ENCODE data around the gene NPPB. TPM values are rescaled to one million over a fixed set of nuclear protein-coding genes. Genes with fewer than 3 reads are reported as not detected.

Gene NPPB
- total RNA-seq, 2 experiments from 2014 or later = not detected

GRCh38 chr1:11817192-11817591, 41.6 kb downstream of the NPPB start:
- POLR2A ChIA-PET = interaction anchor here (0.7 kb wide), 1 partner anchor 166 kb away, joined by 3 read pairs; no protein-coding TSS in a partner anchor
- CTCF ChIA-PET (ENCODE audit: unreplicated experiment) = no interaction called here

GRCh38 chr1:11813021-11813420, 45.7 kb downstream of the NPPB start:
- ChIA-PET CTCF (ENCODE audit: unreplicated experiment) (no interaction called here), POLR2A (interaction anchor here (0.7 to 2.4 kb wide), 4 partner anchors 10 to 752 kb away, joined by 3 to 11 read pairs (median 4); no protein-coding TSS in a partner anchor)

More at GRCh38 chr1:11817192-11817591, 41.6 kb downstream of the NPPB start:
- Histone ChIP-seq H3K9me2 (ENCODE audit: insufficient read depth, low read length) (no peaks in the 10 kb centered on the region), H3K27ac (ENCODE audit: low read depth, low read length, poor library complexity, severe bottlenecking) (no peak overlapping the region), H3K4me1 (ENCODE audit: insufficient read depth, low read length, poor library complexity, severe bottlenecking) (peaks cover 41% of the 10 kb centered on the region), H3K36me3 (ENCODE audit: insufficient read depth, low read length) (peaks cover 66% of the 10 kb centered on the region), H3K79me2 (ENCODE audit: insufficient read depth, low read depth, low read length) (peaks cover 21% of the 10 kb centered on the region; the same call in 1 of the 2 replicates), H3K9me3 (ENCODE audit: low read length) (no peaks in the 10 kb centered on the region), H4K20me1 (ENCODE audit: insufficient read depth, low read length) (no peaks in the 10 kb centered on the region), H2AFZ (ENCODE audit: low read length) (no peak overlapping the region), H3K4me2 (ENCODE audit: low read length) (no peak overlapping the region), H3K4me3 (ENCODE audit: low read depth, low read length, poor library complexity, severe bottlenecking) (no peak overlapping the region)
- no peak for DNase-seq (ENCODE audit: low spot score)
- no TSS peak for BruUV-seq (replicated peaks)
- intact Hi-C loops (cut with micrococcal nuclease; ENCODE audit: unreplicated experiment) = no loop called here
- TF ChIP-seq CTCF (conservative IDR thresholded peaks at IDR 0.05; ENCODE audit: low read length) = no peak
- TF ChIP-seq EZH2phosphoT487 (IDR thresholded peaks at IDR 0.05; ENCODE audit: borderline replicate concordance, low read depth, low read length) = no peak

More at GRCh38 chr1:11813021-11813420, 45.7 kb downstream of the NPPB start:
- H3K4me2 ChIP-seq (ENCODE audit: low read length) = peak overlapping the region; percentile 53
- peak overlapping the region; percentile 29 for H3K4me3 ChIP-seq (ENCODE audit: low read depth, low read length, poor library complexity, severe bottlenecking)
- TF ChIP-seq EZH2phosphoT487 (IDR thresholded peaks at IDR 0.05; ENCODE audit: borderline replicate concordance, low read depth, low read length) (no peak), CTCF (conservative IDR thresholded peaks at IDR 0.05; ENCODE audit: low read length) (no peak)
- peak overlapping the region; percentile 90 for H3K27ac ChIP-seq (ENCODE audit: low read depth, low read length, poor library complexity, severe bottlenecking)
- H3K9me3 ChIP-seq (ENCODE audit: low read length) = no peaks in the 10 kb centered on the region
- H2AFZ ChIP-seq (ENCODE audit: low read length) = no peak overlapping the region
- H4K20me1 ChIP-seq (ENCODE audit: insufficient read depth, low read length) = no peaks in the 10 kb centered on the region
- H3K4me1 ChIP-seq (ENCODE audit: insufficient read depth, low read length, poor library complexity, severe bottlenecking) = peaks cover 50% of the 10 kb centered on the region
- DNase-seq (ENCODE audit: low spot score) = peak; percentile 18
- peaks cover 33% of the 10 kb centered on the region for H3K79me2 ChIP-seq (ENCODE audit: insufficient read depth, low read depth, low read length)
- intact Hi-C loops (cut with micrococcal nuclease; ENCODE audit: unreplicated experiment) = no loop called here
- no peaks in the 10 kb centered on the region for H3K9me2 ChIP-seq (ENCODE audit: insufficient read depth, low read length)
- H3K36me3 ChIP-seq (ENCODE audit: insufficient read depth, low read length) = peaks cover 71% of the 10 kb centered on the region
- no TSS peak for BruUV-seq (replicated peaks)

Small RNA genes within 50 kb of the gene (small RNA-seq; reads per million reads assigned to genes)
- gene RF02156 (not detected), gene RF02157 (not detected), gene RF02158 (not detected)

Other genes with a start within 250 kb of the NPPB start
- gene FBXO2, start 204.5 kb downstream of the NPPB start, total RNA-seq (2014; rRNA removed; shearing (Covaris generic)) = 1.8 and 2.7 TPM in 2 replicates
- 6.0 and 6.1 TPM in 2 replicates for gene FBXO2, start 204.5 kb downstream of the NPPB start, total RNA-seq (2022)
- 11.4 and 16.2 TPM in 2 replicates for gene FBXO44, start 204.1 kb downstream of the NPPB start, total RNA-seq (2014; rRNA removed; shearing (Covaris generic))
- gene FBXO44, start 204.1 kb downstream of the NPPB start, total RNA-seq (2022) = 16.4 and 20.8 TPM in 2 replicates
- 0.38 and 0.57 TPM in 2 replicates for gene FBXO6, start 194.7 kb downstream of the NPPB start, total RNA-seq (2014; rRNA removed; shearing (Covaris generic))
- gene FBXO6, start 194.7 kb downstream of the NPPB start, total RNA-seq (2022) = 1.4 and 1.7 TPM in 2 replicates
- 121 and 144 TPM in 2 replicates for gene MAD2L2, start 177.8 kb downstream of the NPPB start, total RNA-seq (2014; rRNA removed; shearing (Covaris generic))
- gene MAD2L2, start 177.8 kb downstream of the NPPB start, total RNA-seq (2022) = 89.7 and 97.8 TPM in 2 replicates
- gene DRAXIN, start 167.2 kb downstream of the NPPB start, total RNA-seq (2014; rRNA removed; shearing (Covaris generic)) = 0.05 and 0.19 TPM in 2 replicates
- 0.11 and 0.15 TPM in 2 replicates for gene DRAXIN, start 167.2 kb downstream of the NPPB start, total RNA-seq (2022)
- gene AGTRAP, start 122.8 kb downstream of the NPPB start, total RNA-seq (2014; rRNA removed; shearing (Covaris generic)) = 20.5 and 40.0 TPM in 2 replicates
- 34.7 and 36.1 TPM in 2 replicates for gene AGTRAP, start 122.8 kb downstream of the NPPB start, total RNA-seq (2022)
- 4.2 and 8.0 TPM in 2 replicates for gene C1orf167, start 96.8 kb downstream of the NPPB start, total RNA-seq (2014; rRNA removed; shearing (Covaris generic))
- 1.7 and 3.9 TPM in 2 replicates for gene C1orf167, start 96.8 kb downstream of the NPPB start, total RNA-seq (2022)
- gene MTHFR, start 53.0 kb downstream of the NPPB start, total RNA-seq (2014; rRNA removed; shearing (Covaris generic)) = 31.3 and 31.6 TPM in 2 replicates
- gene MTHFR, start 53.0 kb downstream of the NPPB start, total RNA-seq (2022) = 54.6 and 58.0 TPM in 2 replicates
- 16.1 and 19.7 TPM in 2 replicates for gene CLCN6, start 52.8 kb downstream of the NPPB start, total RNA-seq (2014; rRNA removed; shearing (Covaris generic))
- gene CLCN6, start 52.8 kb downstream of the NPPB start, total RNA-seq (2022) = 51.3 and 65.8 TPM in 2 replicates
- not detected in 2 replicates for gene NPPA, start 11.2 kb downstream of the NPPB start, total RNA-seq (2014; rRNA removed; shearing (Covaris generic))
- gene NPPA, start 11.2 kb downstream of the NPPB start, total RNA-seq (2022) = not detected in 2 replicates
- gene KIAA2013, start 67.5 kb upstream of the NPPB start, total RNA-seq (2014; rRNA removed; shearing (Covaris generic)) = 42.3 and 48.3 TPM in 2 replicates
- gene KIAA2013, start 67.5 kb upstream of the NPPB start, total RNA-seq (2022) = 43.7 and 47.2 TPM in 2 replicates
- gene PLOD1, start 75.8 kb upstream of the NPPB start, total RNA-seq (2014; rRNA removed; shearing (Covaris generic)) = 9.4 and 11.3 TPM in 2 replicates
- gene PLOD1, start 75.8 kb upstream of the NPPB start, total RNA-seq (2022) = 9.7 and 11.7 TPM in 2 replicates
- gene MFN2, start 121.5 kb upstream of the NPPB start, total RNA-seq (2014; rRNA removed; shearing (Covaris generic)) = 28.3 and 32.2 TPM in 2 replicates
- gene MFN2, start 121.5 kb upstream of the NPPB start, total RNA-seq (2022) = 52.7 and 55.9 TPM in 2 replicates
- gene MIIP, start 160.6 kb upstream of the NPPB start, total RNA-seq (2014; rRNA removed; shearing (Covaris generic)) = 75.2 and 102 TPM in 2 replicates
- gene MIIP, start 160.6 kb upstream of the NPPB start, total RNA-seq (2022) = 48.5 and 57.9 TPM in 2 replicates
- not detected in 2 replicates for gene TNFRSF8, start 204.4 kb upstream of the NPPB start, total RNA-seq (2014; rRNA removed; shearing (Covaris generic))
- gene TNFRSF8, start 204.4 kb upstream of the NPPB start, total RNA-seq (2022) = 0.09 and 0.29 TPM in 2 replicates

All from OCI-LY7 (cell line).